HL-60/S4 (cell line): ENCODE data around the gene USP10.

Source experiments
- in situ Hi-C: fragments of 300-500 bp; cut with MboI; formaldehyde crosslinking; loops from 2 replicates; pipeline ENCODE4 v1.14.3; 2022; ENCODE audit warnings: low sequenced_read_pairs

USP10 gene

GRCh38 chr16:84699712-84700445, at the start of gene USP10:
Gene USP10, plus strand, starts transcription at chr16:84700000. Its CDS starts 91 bp downstream, at chr16:84700091.
- in situ Hi-C loops: no loop called here

DNA sequence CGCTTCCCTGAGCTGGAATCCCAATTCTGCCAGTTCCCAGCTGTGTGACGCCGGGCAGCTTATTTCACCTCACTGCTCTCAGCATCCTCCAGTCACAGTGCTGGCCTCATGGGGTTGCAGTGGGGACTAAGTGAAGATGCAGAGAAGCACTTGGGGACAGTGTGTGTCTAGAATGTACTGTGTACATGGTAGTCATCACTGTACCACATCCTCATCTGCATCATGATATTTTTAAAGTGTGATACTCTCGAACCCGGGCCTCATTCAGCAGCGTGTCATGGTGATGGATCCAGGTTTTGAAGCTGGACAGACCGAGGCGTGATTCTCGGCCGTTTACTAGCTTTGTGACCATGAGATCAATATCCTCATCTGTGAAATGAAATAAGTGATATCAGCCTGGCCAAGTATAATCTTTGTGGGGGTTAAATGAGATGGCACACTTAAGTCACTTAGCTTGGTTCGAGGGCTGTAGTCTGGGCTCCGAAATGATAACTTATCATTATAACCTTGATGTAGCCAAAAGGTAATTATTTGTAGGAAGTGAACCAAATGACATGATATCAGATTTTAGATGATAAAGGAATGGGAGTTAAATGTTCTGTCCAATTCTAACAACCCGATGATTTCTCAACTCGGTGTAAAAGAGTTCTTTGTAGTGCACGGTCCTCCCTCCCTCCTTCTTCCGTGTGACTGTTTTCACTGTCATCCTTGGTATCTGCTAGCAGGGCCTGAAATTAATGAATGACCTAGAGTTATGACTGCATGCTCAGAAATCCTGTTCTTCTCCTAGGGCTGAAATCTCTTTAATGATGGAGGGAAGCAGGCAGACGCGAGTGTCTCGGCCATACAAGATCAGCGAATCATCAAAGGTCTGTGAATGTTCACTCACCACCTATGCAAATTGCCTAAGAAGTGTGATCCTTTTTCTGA, 49.5 kb upstream of the USP10 start:
- in situ Hi-C loops: no loop called here

GRCh38 chr16:84652566-84652965, 47.2 kb upstream of the USP10 start:
- in situ Hi-C loops: no loop called here

- in situ Hi-C loops: no loop called here
Measured at GRCh38 chr16:84654238-84654637, 45.6 kb upstream of the USP10 start.

- in situ Hi-C loops: no loop called here
Measured at GRCh38 chr16:84654998-84655397, 44.8 kb upstream of the USP10 start.

GRCh38 chr16:84656649-84657048, 43.2 kb upstream of the USP10 start:
- in situ Hi-C loops: no loop called here

DNA sequence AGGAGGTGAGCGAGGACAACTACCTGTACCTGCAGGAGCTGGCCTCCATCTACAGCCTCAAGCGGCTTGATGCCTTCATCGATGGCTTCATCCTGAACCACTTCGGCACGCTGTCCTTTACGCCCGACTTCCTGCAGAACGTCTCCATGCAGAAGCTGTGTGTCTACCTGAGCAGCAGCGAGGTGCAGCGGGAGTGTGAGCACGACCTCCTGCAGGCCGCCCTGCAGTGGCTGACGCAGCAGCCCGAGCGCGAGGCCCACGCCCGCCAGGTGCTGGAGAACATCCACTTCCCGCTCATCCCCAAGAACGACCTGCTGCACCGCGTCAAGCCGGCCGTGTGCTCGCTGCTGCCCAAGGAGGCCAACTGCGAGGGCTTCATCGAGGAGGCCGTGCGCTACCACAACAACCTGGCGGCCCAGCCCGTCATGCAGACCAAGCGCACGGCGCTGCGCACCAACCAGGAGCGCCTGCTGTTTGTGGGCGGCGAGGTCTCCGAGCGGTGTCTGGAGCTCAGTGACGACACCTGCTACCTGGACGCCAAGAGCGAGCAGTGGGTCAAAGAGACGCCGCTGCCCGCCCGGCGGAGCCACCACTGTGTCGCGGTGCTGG, 42.5 kb upstream of the USP10 start:
- in situ Hi-C loops: no loop called here

- in situ Hi-C loops: no loop called here
Measured at GRCh38 chr16:84658690-84659089, 41.1 kb upstream of the USP10 start.

GRCh38 chr16:84659656-84660300, 40.0 kb upstream of the USP10 start:
- in situ Hi-C loops: no loop called here

DNA sequence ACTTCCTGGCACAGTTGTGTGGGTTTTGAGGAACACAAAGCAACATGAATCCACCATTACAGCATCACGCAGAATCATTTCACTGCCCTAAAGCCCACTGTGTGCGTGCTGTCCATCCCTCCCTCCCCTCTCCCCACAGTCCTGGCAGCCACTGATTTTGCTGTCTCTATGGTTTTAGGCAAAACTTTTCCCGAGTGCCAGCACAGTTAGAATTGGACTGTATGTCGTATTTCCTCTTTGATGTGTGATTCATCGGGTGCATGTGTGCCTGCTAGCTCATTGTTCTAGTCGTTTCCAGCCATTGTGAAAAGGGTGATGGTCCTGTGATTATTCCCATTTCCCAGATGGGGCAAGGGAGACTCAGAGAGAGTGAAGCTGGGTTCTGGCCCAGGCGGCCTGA, 38.8 kb upstream of the USP10 start:
- in situ Hi-C loops: no loop called here

- in situ Hi-C loops: no loop called here
Measured at GRCh38 chr16:84661418-84662060, 38.3 kb upstream of the USP10 start.

DNA sequence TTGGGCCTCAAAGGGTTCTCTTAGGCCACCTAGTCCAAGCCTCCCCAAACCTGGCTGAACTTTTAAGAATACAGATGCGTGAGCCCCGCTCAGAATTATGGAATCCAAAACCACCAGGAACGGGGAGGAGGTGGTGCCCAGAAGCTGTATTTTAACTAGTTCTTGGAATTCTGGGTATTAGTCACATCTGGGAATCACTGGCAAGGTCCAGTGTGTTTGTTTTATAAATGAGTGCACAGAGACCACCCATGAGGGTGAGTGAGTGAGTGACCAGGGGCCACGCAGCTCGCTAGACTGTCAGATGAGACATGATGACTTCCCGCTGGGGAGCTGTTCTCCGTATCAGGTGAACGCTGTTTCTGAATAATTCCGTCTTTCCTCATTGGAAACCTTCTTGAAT, 37.3 kb upstream of the USP10 start:
- in situ Hi-C loops: no loop called here

GRCh38 chr16:84663433-84664101, 36.2 kb upstream of the USP10 start:
- in situ Hi-C loops: no loop called here

DNA sequence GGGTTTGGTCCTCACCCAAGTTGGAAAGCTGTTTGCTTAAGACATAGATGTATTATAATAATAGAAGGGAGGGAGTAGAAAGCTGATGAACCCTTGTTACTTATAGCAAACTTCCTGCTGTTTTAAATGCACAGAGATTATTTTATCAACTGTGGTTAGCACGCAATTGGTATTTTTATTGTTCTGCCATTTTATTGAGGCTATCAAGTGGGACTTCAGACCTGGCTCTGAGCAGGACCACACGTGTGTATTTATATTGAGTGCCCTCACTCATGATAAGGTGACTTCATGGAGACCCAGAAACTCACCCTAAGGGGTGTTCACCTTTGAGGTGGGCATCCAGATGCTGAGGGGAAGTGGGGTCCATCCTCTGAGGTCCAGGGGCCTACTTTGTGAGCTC, 34.4 kb upstream of the USP10 start:
- in situ Hi-C loops: no loop called here

- in situ Hi-C loops: no loop called here
Measured at GRCh38 chr16:84665843-84666242, 34.0 kb upstream of the USP10 start.

DNA sequence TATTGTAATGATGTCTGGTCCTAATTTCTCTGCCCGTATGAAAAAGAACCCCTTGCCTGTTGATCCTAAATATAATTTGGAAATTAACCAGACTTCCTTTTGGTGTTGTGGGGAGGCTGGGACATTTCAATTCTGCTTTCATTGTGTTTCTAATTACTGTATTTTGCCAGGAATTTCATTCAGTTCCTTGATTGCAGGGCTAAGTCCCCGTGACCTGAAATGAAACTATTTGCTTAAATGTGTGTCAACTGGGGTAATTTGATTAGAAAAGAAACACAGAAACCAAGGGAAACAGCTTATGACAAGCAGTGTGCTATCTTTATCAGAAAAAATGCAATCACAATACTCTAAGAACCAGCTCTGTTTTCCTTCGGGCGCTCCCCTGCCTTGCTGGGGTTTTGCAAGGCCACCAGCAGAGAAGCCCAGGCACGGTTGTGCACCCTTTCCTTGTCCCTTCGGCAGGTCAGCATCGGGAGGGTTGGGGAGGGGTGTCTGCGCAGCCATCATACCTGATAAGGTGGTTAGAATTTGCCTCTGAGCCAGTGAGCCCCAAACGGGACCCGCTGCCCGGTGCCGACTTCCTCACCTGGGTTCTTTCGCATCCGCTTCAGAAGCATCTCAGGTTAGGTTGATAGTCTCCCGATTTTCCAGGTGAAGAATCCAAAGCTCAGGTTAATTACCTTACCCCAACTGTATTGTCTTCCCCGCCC, 32.0 kb upstream of the USP10 start:
- in situ Hi-C loops: no loop called here

GRCh38 chr16:84670063-84670462, 29.7 kb upstream of the USP10 start:
- in situ Hi-C loops: no loop called here

- in situ Hi-C loops: no loop called here
Measured at GRCh38 chr16:84672276-84673202, 27.3 kb upstream of the USP10 start.

GRCh38 chr16:84673203-84673535, 26.6 kb upstream of the USP10 start:
- in situ Hi-C loops: no loop called here
